GM18867 (cell line): ENCODE results near the gene SSBP2.
"Not testable (repeated sequence)": the region's sequence is repeated elsewhere in the genome, so short reads cannot be mapped to it uniquely, and the experiment has no call there.

Experiments
- ATAC-seq: cut with Tn5 transposase; IDR thresholded peaks from one replicate; pipeline ENCODE4 v1.9.1; 2021; ENCODE audit warnings: mild to moderate bottlenecking, moderate library complexity; ENCODE audit not compliant: unreplicated experiment

SSBP2 gene

GRCh38 chr5:81740758-81741157 lies 10.1 kb downstream of the SSBP2 start:
- no peak for ATAC-seq

- no peak for ATAC-seq
These were observed 11.6 kb downstream of the SSBP2 start for GRCh38 chr5:81739291-81739690.

DNA sequence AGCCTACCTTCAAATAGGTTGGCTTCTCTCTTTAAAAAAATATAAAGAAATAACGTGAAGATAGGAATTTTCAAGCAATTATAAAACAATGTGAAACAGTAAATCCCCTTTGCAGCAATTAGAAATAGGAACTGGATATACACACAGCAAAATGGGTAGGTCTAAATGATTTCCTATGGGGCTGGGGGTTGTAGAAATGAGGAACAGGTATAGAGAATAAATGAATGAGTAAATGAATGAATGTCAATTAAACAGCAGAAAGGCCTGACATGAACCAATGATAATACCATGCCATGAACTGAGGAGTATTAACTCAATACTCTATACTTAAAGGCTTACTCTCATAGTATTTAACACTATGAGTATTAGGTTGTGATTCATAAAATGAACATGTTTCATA lies 21.6 kb downstream of the SSBP2 start:
- no peak for ATAC-seq

DNA sequence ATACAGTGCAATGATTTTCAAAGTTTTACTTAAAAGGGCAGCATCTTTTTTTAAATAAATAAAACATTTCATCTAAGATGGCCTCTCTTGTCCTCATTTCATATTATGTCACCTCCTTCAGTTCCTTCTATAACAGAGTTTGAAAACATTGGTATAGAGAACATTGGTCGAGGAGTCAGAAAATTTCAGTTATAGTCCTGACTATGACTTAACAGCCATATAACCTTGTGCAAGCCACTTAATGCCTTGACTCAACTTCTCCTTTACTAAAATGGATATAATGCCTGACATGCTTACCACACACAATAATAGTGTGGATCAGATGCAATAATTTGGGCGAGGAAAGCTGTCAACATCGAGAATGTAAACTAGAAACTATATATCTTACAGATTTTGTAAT lies 22.6 kb downstream of the SSBP2 start:
- ATAC-seq, result no peak

DNA sequence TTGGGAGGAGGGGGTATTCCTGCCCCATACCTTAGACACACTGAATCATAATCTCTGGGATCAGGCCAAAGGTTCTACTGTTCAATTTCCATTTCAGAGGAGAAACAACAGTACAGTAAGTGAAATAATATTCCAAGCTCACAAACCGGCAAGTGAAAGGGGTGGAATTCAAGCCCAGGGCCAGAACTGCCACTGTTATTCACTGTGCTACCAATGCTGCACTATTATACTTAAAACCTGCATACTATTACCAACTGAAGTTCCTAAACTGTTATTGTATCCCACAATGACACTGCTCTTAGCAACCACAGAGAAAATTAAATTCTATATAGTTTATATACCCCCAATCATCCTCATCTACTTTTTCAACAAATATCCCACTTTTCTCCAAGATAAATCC lies 24.6 kb downstream of the SSBP2 start:
- no peak for ATAC-seq

DNA sequence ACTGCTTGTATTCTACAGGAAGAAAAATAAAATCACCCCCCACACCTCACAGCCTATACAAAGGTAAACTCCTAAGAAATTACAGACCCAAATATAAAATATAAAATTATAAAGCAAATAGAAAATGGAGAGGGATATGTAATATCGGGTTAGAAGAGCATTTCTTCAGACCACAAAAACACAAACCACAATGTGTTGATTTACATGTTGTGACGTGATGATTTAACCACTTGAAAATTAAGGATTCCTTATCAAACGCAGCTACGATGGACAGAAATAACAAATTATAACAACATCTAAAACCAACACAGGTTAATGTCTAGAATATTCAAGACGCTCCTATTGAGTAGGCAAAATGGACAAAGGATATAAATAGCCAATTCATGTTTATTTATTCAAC lies 26.3 kb downstream of the SSBP2 start:
- ATAC-seq, result no peak

- no peak for ATAC-seq
These were observed 26.8 kb downstream of the SSBP2 start for GRCh38 chr5:81724108-81724507.

GRCh38 chr5:81721049-81721448 lies 29.8 kb downstream of the SSBP2 start:
- no peak for ATAC-seq

DNA sequence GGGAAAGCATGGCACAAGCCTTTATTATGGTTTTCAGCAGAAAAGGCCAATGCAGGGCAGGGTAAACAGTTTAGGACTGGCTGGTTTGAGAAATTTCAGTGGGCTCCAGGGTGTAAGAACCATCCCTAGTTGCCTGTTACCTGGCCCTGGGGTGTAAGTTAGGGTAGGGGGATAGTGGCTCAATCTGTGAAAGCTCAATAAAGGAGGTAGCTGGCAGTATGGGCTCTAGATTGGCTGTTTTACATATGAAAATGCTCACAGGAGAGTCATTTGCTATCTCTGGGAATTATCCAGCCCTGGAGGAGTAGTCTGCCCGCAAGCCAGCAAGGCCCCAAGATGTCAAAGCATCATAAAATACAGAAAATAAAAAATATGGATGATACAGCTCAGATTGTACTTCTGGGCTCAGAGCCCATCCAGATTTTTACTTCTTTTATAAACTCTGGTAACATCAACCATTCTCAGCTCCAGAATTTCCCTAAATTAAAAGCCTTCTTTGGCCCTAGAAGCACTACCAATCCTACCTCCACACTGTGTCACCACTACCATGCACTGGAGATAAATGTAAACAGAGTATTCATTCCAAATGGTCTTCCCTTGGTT lies 31.1 kb downstream of the SSBP2 start:
- ATAC-seq, result no peak

DNA sequence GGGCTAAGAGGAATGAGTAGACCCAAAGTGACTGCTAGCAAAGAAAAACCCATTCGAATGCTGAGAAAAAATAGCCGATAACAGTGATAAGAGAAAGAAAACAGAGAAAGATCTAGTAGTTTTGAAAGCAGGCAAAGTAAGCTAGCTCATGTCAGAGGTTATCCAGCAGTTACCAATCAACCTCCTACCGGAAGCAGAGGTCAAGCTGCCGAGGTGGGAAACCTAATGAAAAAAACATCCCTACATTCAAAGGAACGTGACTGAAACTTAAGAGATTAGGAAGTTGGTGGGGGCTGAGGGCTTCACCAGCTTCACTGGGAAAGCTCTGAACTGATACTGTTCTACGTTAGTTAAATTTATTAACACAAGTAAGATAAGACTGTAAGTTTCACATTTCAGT lies 32.6 kb downstream of the SSBP2 start:
- ATAC-seq, result no peak

DNA sequence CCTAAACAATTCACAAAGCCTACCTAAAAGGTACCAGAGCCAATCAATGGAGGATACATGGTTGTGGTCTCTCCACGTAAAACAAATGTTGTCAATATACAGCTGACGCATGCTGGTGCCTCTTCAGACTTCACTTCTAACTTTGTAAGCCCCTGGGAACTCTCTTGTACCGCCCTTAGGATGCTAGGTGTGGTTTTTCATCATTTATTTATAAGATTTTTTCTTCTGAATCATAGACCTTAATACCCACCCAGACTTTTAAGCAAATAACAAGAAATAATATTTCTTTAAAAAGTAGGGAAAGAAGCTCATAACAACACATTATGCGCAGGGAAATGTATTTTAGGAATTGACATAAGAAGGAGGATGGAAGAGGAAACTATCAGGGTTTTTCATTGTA lies 33.0 kb downstream of the SSBP2 start:
- ATAC-seq, result no peak

DNA sequence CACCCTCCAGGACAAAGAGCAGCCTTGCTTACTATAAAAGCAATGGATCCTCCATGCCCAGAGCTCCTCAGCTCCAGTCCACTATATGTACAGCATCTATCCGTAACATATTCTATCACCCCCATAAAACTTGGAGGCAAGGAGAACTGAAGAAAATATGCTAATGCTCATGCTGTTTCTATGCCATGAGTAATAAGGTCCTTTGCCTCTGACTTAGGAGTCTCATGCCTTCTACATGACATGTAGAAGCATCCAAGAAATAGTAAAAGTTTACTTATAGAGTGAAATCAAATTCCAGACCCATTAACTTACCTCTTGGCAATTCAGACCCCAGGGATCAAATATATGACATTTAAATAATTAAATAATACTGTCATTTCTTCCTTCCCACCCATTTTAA lies 33.7 kb downstream of the SSBP2 start:
- ATAC-seq, result no peak

GRCh38 chr5:81714076-81714475 lies 36.8 kb downstream of the SSBP2 start:
- ATAC-seq, result not testable (repeated sequence)

DNA sequence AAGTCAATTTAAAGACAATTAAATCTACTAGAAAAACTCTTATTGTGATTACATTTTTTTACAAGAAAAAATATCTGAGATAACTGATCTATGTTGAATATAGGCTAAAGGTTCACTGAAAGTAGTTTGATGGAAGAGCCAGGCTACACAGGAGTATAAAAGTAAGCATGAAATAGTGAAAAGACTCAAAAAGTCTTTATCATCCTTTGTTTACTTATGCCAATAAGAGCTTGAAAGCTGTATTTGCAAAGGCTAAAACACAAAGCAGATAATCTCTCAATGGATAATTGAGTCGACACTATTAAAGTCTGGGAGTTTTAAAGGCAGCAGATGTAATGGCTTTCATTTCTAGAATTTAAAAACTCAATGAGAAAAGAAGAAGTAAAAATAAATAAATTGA lies 42.0 kb downstream of the SSBP2 start:
- ATAC-seq, result no peak

DNA sequence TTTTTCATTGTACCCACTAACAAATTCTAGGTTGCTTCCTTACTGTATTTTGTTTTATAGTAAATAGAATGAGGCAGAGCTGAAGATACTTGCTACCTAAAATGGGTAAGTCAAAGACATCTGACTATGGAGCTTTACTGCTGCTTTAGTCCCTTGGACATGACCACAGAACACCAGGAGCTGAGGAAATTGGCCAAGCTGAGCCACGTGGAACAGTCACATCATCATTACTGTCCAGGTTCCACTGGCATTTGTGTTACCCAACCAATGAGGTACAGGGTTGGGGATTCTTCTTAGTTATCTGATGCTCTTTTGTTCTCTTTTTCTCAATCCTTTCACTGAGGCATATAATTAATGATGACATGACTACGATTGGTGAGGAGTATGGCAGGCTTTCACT lies 47.1 kb downstream of the SSBP2 start:
- ATAC-seq, result no peak

GRCh38 chr5:81700166-81700565 lies 50.7 kb downstream of the SSBP2 start:
- no peak for ATAC-seq

DNA sequence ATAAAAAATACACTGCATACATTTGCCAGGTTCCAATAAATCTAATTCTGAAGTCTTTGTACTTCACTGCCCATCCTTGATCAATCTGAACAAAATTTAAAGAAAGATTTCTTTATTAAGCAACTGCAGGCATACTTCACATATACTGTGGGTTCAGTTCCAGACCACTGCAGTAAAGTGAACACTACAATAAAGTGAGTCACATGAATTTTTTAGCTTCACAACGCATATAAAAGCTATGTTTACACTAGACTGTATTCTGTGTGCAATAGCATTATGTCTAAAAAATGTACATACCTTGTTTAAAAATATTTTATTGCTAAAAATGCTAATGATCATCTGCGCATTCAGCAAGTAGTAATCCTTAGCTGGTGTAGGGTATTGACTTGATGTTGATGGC lies 52.1 kb downstream of the SSBP2 start:
- no peak for ATAC-seq

- ATAC-seq, result no peak
These were observed 54.2 kb downstream of the SSBP2 start for GRCh38 chr5:81696418-81697397.

DNA sequence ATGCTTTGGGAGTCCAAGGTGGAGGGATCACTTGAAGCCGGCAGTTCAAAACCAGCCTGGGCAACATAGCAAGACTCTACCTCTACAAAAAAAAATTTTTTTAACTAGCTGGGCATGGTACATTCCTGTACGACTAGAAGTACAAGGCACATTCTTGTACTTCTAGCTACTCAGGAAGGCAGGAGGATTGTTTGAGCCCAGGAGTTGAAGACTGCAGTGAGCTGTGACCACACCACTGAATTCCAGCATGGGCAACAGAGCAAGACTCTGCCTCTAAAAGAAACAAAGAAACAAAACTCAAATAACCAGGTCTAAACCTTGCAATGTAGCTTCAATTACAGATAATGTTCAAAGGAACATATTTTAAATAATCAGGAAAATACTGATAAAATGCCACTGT lies 56.2 kb downstream of the SSBP2 start:
- no peak for ATAC-seq

- ATAC-seq, result no peak
These were observed 62.7 kb downstream of the SSBP2 start for GRCh38 chr5:81688215-81688614.

DNA sequence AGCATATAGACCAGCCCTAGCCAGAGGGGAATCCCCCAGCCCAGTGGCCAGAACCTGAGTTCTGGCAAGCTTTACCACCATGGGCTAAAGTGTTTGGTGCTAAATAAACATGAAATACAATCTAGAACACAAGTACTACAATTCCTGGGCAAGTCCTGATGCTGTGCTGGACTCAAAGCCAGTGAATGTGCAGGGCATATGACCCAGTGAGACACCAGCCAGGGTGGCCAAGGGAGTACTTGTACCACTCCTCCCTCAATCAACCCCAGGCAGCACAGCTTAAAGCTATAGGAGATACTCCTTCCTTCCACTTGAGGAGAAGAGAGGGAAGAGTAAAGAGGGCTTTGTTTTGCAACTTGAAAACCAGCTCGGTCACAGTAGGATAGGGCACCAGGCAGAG lies 63.6 kb downstream of the SSBP2 start:
- ATAC-seq, result no peak

- no peak for ATAC-seq
These were observed 65.4 kb downstream of the SSBP2 start for GRCh38 chr5:81685471-81685870.
